ENCODE data around the gene TMEM106C.

- TF ChIP-seq, protein P1, sequence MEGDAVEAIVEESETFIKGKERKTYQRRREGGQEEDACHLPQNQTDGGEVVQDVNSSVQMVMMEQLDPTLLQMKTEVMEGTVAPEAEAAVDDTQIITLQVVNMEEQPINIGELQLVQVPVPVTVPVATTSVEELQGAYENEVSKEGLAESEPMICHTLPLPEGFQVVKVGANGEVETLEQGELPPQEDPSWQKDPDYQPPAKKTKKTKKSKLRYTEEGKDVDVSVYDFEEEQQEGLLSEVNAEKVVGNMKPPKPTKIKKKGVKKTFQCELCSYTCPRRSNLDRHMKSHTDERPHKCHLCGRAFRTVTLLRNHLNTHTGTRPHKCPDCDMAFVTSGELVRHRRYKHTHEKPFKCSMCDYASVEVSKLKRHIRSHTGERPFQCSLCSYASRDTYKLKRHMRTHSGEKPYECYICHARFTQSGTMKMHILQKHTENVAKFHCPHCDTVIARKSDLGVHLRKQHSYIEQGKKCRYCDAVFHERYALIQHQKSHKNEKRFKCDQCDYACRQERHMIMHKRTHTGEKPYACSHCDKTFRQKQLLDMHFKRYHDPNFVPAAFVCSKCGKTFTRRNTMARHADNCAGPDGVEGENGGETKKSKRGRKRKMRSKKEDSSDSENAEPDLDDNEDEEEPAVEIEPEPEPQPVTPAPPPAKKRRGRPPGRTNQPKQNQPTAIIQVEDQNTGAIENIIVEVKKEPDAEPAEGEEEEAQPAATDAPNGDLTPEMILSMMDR (IDR thresholded peaks at IDR 0.05): no peak
- no peak for TF ChIP-seq EP300 (IDR thresholded peaks at IDR 0.05)
Measured at GRCh38 chr12:48010366-48010970, 47.1 kb downstream of the TMEM106C start.

All from ovary (tissue), 3 donors.